ENCODE results near the gene B4GALT7. TPM values are rescaled to one million over a fixed set of nuclear protein-coding genes. Genes with fewer than 3 reads are reported as not detected.
A peak's percentile ranks its signal among the peaks of the same experiment; 100 is the strongest.

The B4GALT7 gene
- total and polyA plus RNA-seq, 4 donors: 8.1 to 19.7 (median 15.6) TPM

- 92% methylated on average over 1 of the region's 1 CpG for WGBS
- no peak for DNase-seq (ENCODE audit: low spot score)
Observed at GRCh38 chr5:177590406-177590805, 9.5 kb upstream of the B4GALT7 start.

DNA sequence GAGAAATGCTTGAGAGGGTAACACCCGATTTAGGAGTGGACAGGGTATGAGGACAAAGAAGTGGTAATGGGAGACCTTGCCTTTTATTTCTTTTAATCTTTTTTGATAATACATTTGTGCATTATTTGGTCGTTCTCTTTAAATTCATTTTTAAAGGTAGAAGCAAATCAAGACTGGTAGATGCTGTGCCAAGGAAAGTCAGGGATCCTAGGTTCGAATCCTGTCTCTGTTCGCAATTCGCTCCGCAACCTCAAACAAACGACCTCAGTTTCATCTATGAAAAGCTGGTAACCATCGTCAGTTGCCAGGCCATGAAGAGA is 8.3 kb upstream of the B4GALT7 start:
- peak overlapping the region; percentile 68 to 99 (median 85) for H3K4me3 ChIP-seq (ENCODE audit: low read depth in 1 of 3, low read length in 3 of 3)
- H3K27ac ChIP-seq (ENCODE audit: low read depth in 1 of 2, low read length in 2 of 2): no peak overlapping the region
- no peaks in the 10 kb centered on the region for H3K9me3 ChIP-seq (ENCODE audit: control insufficient read depth in 4 of 4, low read length in 3 of 4)
- no peaks in the 10 kb centered on the region for H3K27me3 ChIP-seq (ENCODE audit: control insufficient read depth in 4 of 4, insufficient read depth in 4 of 4, low read length in 3 of 4)
- H3K36me3 ChIP-seq (ENCODE audit: control insufficient read depth in 4 of 4, insufficient read depth in 3 of 4, low read depth in 1 of 4, low read length in 3 of 4): peaks cover 17 to 32% (median 28%) of the 10 kb centered on the region in 4 donors
- DNase-seq (ENCODE audit: low spot score): no peak
- H3K4me1 ChIP-seq (ENCODE audit: control insufficient read depth in 4 of 4, insufficient read depth in 4 of 4, low read length in 3 of 4): peaks cover 2 to 18% (median 9%) of the 10 kb centered on the region in 4 donors
- 18% methylated on average over 8 of the region's 8 CpGs for WGBS
- no peak overlapping the region for H3K9ac ChIP-seq (ENCODE audit: low read depth in 1 of 2, low read length in 2 of 2)
- TF ChIP-seq NR2F2 (IDR thresholded peaks at IDR 0.05): no peak
- no peak for TF ChIP-seq ZBTB33 (IDR thresholded peaks at IDR 0.05)
- TF ChIP-seq RAD21 (IDR thresholded peaks at IDR 0.05): no peak
- no peak for TF ChIP-seq CTCF (IDR thresholded peaks at IDR 0.05; ENCODE audit: low read depth, low read length, missing input control)
- TF ChIP-seq YY1 (IDR thresholded peaks at IDR 0.05): no peak
- no peak for TF ChIP-seq FOXA2 (IDR thresholded peaks at IDR 0.05)
- TF ChIP-seq ATF3 (IDR thresholded peaks at IDR 0.05): no peak
- no peak for TF ChIP-seq EGR1 (IDR thresholded peaks at IDR 0.05; ENCODE audit: low read depth in 2 of 2)
- TF ChIP-seq REST (IDR thresholded peaks at IDR 0.05): no peak
- TF ChIP-seq HNF4G (IDR thresholded peaks at IDR 0.05): no peak
- no peak for TF ChIP-seq FOXA1 (IDR thresholded peaks at IDR 0.05)
- TF ChIP-seq JUND (IDR thresholded peaks at IDR 0.05): no peak
- no peak for TF ChIP-seq TAF1 (conservative IDR thresholded peaks at IDR 0.05)
- no peak for TF ChIP-seq MAX (IDR thresholded peaks at IDR 0.05)

More at GRCh38 chr5:177590406-177590805, 9.5 kb upstream of the B4GALT7 start:
- Histone ChIP-seq H3K9ac (ENCODE audit: low read depth in 1 of 2, low read length in 2 of 2) (no peak overlapping the region), H3K27ac (ENCODE audit: low read depth in 1 of 2, low read length in 2 of 2) (no peak overlapping the region), H3K36me3 (ENCODE audit: control insufficient read depth in 4 of 4, insufficient read depth in 3 of 4, low read depth in 1 of 4, low read length in 3 of 4) (peaks cover 14 to 19% (median 18%) of the 10 kb centered on the region in 4 donors), H3K27me3 (ENCODE audit: control insufficient read depth in 4 of 4, insufficient read depth in 4 of 4, low read length in 3 of 4) (no peaks in the 10 kb centered on the region), H3K4me1 (ENCODE audit: control insufficient read depth in 4 of 4, insufficient read depth in 4 of 4, low read length in 3 of 4) (peaks cover 2 to 18% (median 9%) of the 10 kb centered on the region in 4 donors), H3K9me3 (ENCODE audit: control insufficient read depth in 4 of 4, low read length in 3 of 4) (no peaks in the 10 kb centered on the region), H3K4me3 (ENCODE audit: low read depth in 1 of 3, low read length in 3 of 3) (no peak overlapping the region)
- no peak for TF ChIP-seq ATF3 (IDR thresholded peaks at IDR 0.05)
- TF ChIP-seq GABPA (IDR thresholded peaks at IDR 0.05 in 1 of 2, conservative IDR thresholded peaks at IDR 0.05 in 1 of 2): no peak

All from liver (tissue), 9 donors.